Measurements from ENCODE around the gene OPA1.

OPA1 gene

DNA sequence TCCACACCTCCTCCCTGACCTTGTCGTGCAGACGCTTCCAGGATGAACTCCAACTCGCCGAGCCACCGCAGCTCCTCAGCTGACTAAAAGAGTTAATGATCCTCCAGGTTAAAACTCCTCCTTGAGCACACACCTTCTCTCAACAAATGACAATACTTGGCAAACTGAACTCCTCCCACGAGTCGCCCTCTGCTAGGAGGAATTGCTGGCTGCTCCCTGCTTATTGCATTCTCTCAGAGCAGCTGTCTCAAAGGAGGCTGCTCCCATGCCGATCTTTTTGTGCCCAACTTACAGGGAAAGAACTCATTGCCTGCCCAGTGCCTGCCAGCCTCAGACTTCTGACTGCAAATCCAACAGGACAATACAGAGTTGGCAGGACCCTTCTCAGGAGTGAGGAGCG lies 38.2 kb upstream of the OPA1 start, which contains the start of gene ATP13A4:
Gene ATP13A4 (minus strand): TSS at position 85 of the 400 bp plus-strand sequence. CDS start 96 bp downstream, outside the sequence.
- no peak for DNase-seq (ENCODE audit: low read depth)
- H3K4me3 ChIP-seq (replicated peaks; ENCODE audit: low read depth, low read length), result no peak within 1 kb of the TSS

GRCh38 chr3:193556841-193557240 lies 36.2 kb upstream of the OPA1 start:
- TF ChIP-seq CTCF (IDR thresholded peaks at IDR 0.05; ENCODE audit: low read length, missing control alignments), result no peak

More for the DNA sequence above, 38.2 kb upstream of the OPA1 start, which contains the start of gene ATP13A4:
- no peak for TF ChIP-seq CTCF (IDR thresholded peaks at IDR 0.05; ENCODE audit: low read length, missing control alignments)

DNA sequence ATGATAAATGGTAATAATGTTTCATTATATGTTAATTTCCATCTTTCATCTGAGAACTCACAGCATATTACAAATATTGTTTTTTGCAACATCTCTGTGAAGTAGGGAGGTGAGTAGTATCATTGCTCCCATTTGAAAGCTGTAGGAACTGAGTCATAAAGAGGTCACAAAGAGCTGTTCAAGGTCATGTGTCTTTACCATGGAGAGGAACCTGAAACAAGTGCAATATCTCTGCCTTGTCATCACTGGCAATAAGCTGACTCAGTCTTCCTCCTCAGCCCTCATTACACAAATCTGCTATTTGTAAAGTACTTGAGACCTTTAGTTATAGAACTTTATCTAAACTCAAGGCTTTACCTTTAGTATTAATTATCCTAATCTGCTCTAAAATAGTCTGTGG lies 33.9 kb upstream of the OPA1 start:
- no peak for TF ChIP-seq CTCF (IDR thresholded peaks at IDR 0.05; ENCODE audit: low read length, missing control alignments)
- peak; percentile 12 for DNase-seq (ENCODE audit: low read depth)
- H3K4me3 ChIP-seq (replicated peaks; ENCODE audit: low read depth, low read length), result no peak overlapping the region

More at GRCh38 chr3:193556841-193557240, 36.2 kb upstream of the OPA1 start:
- no peak for DNase-seq (ENCODE audit: low read depth)
- no peak overlapping the region for H3K4me3 ChIP-seq (replicated peaks; ENCODE audit: low read depth, low read length)

GRCh38 chr3:193560091-193560490 lies 32.9 kb upstream of the OPA1 start:
- DNase-seq (ENCODE audit: low read depth), result no peak
- H3K4me3 ChIP-seq (replicated peaks; ENCODE audit: low read depth, low read length), result no peak overlapping the region
- no peak for TF ChIP-seq CTCF (IDR thresholded peaks at IDR 0.05; ENCODE audit: low read length, missing control alignments)

DNA sequence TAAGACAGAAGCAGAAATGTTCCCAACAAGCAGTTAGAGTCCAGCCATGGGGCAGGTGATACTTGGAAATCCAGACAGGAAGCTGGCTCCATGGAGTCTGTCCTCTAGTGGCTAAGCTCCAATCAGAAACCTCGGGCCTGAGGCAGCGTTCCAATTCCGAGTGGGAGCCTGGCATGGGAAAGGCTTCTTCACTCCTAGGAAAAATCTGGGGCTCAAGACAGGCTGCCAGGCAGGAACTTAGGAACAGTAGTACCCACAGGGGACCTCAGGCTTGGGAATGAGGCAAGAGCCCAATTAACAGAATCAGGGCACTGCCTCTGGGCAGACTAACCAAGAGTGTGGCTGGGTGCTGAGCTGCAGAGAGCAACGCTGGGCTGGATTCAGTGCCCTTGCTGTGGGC lies 32.1 kb upstream of the OPA1 start:
- TF ChIP-seq CTCF (IDR thresholded peaks at IDR 0.05; ENCODE audit: low read length, missing control alignments), result no peak
- no peak for DNase-seq (ENCODE audit: low read depth)
- H3K4me3 ChIP-seq (replicated peaks; ENCODE audit: low read depth, low read length), result no peak overlapping the region

DNA sequence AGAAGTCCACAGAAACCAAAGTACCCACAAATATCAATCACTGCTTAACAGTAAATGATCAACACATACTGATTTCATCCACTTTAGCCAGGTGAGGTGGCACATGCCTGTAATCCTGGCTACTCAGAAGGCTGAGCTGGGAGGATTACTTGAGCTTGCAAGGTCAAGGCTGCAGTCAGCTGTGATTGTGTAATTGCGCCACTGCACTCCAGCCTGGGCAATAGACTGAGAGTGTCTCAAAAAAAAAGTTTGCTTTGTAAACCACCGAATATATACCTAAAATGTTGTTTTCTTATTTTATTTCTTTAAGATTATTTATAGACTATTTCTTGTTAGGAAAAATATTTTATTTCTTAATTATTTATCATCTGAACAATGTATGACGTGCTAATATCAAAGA lies 29.6 kb upstream of the OPA1 start:
- TF ChIP-seq CTCF (IDR thresholded peaks at IDR 0.05; ENCODE audit: low read length, missing control alignments), result no peak

GRCh38 chr3:193564012-193564411 lies 29.0 kb upstream of the OPA1 start:
- DNase-seq (ENCODE audit: low read depth), result no peak
- no peak for TF ChIP-seq CTCF (IDR thresholded peaks at IDR 0.05; ENCODE audit: low read length, missing control alignments)
- H3K4me3 ChIP-seq (replicated peaks; ENCODE audit: low read depth, low read length), result no peak overlapping the region

More for the DNA sequence above, 29.6 kb upstream of the OPA1 start:
- DNase-seq (ENCODE audit: low read depth), result no peak
- no peak overlapping the region for H3K4me3 ChIP-seq (replicated peaks; ENCODE audit: low read depth, low read length)

Data from fibroblast of pulmonary artery (primary cell).